Endothelial cell (in vitro differentiated cells): ENCODE results near the gene KLK15. TPM values are rescaled to one million over a fixed set of nuclear protein-coding genes. Genes with fewer than 3 reads are reported as not detected.

ENCODE experiments used
- DNase-seq: peaks from one replicate; pipeline ENCODE4 v3.0.0; 2021; ENCODE audit warnings: low spot score
- H3K27ac Mint-ChIP-seq: one replicate; pipeline ENCODE4 v1.8.0; 2021; ENCODE audit warnings: mixed read lengths, inconsistent platforms; ENCODE audit not compliant: unreplicated experiment
- H3K27me3 Mint-ChIP-seq: one replicate; pipeline ENCODE4 v1.8.0; 2021; ENCODE audit warnings: mild to moderate bottlenecking, moderate library complexity, mixed read lengths, inconsistent platforms; ENCODE audit not compliant: unreplicated experiment
- H3K36me3 Mint-ChIP-seq: one replicate; pipeline ENCODE4 v1.8.0; 2021; ENCODE audit warnings: mild to moderate bottlenecking, low read depth, mixed read lengths, inconsistent platforms; ENCODE audit not compliant: unreplicated experiment
- H3K4me1 Mint-ChIP-seq: one replicate; pipeline ENCODE4 v1.8.0; 2021; ENCODE audit warnings: mild to moderate bottlenecking, mixed read lengths, inconsistent platforms; ENCODE audit not compliant: unreplicated experiment
- H3K4me3 Mint-ChIP-seq: one replicate; pipeline ENCODE4 v1.8.0; 2021; ENCODE audit warnings: mild to moderate bottlenecking, mixed read lengths, inconsistent platforms; ENCODE audit not compliant: unreplicated experiment
- H3K9me3 Mint-ChIP-seq: one replicate; pipeline ENCODE4 v1.8.0; 2021; ENCODE audit warnings: mixed read lengths, inconsistent platforms; ENCODE audit not compliant: unreplicated experiment
- CTCF ChIP-seq: fragments of 200-600 bp; sonication (generic); IDR thresholded peaks from one replicate; pipeline ENCODE4 v1.5.0; 2021; ENCODE audit warnings: antibody characterized with exemption; ENCODE audit not compliant: unreplicated experiment
- total RNA-seq: library from RNA; stranded (reverse); fragmentation: NEBNext Ultra II Directional; extraction: Animal tissue kit (Norgen Biotek cat#: 25700); gene quantifications from one replicate; pipeline ENCODE4 v1.2.1, GENCODE V29; 2021; ENCODE audit not compliant: unreplicated experiment

The KLK15 gene
- total RNA-seq, 1 donor from 2014 or later: not detected

GRCh38 chr19:50821248-50821612 lies 12.1 kb downstream of the KLK15 start:
- DNase-seq: no peak
- no peak for TF ChIP-seq CTCF
- peaks cover 4% of the 10 kb centered on the region for H3K36me3 Mint-ChIP-seq
- H3K27me3 Mint-ChIP-seq: peaks cover 22% of the 10 kb centered on the region
- no peak overlapping the region for H3K4me3 Mint-ChIP-seq
- H3K27ac Mint-ChIP-seq: no peak overlapping the region
- H3K4me1 Mint-ChIP-seq: peaks cover 11% of the 10 kb centered on the region
- H3K9me3 Mint-ChIP-seq: peaks cover 3% of the 10 kb centered on the region

- TF ChIP-seq CTCF: no peak
- H3K4me3 Mint-ChIP-seq: peak overlapping the region; percentile 83
- peaks cover 4% of the 10 kb centered on the region for H3K36me3 Mint-ChIP-seq
- no peak for DNase-seq
- peak overlapping the region; percentile 76 for H3K27ac Mint-ChIP-seq
- no peaks in the 10 kb centered on the region for H3K9me3 Mint-ChIP-seq
- H3K27me3 Mint-ChIP-seq: peaks cover 20% of the 10 kb centered on the region
- H3K4me1 Mint-ChIP-seq: peaks cover 11% of the 10 kb centered on the region
Measured at GRCh38 chr19:50820549-50821247, 12.7 kb downstream of the KLK15 start.

DNA sequence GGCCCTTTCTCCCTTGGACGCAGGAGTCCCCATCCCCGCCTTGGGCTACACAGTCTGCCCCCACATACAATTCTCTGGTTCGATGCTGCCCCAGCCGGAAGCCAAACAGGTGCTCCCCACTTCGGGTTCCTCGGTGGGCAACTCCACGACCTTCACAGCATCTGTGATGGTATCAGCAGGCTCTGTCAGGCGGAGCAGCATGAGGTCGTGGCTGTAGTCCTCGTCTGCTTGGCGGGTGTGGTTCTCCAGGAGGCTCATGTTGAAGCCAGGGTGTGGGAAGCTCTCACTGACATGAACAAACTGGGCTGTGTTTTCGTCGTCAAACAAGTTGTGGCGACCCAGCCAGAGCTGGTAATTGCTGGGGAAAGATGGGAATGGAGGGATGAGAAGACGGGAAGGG lies 13.3 kb downstream of the KLK15 start:
- no peak for TF ChIP-seq CTCF
- no peak for DNase-seq
- Mint-ChIP-seq H3K27me3 (peaks cover 20% of the 10 kb centered on the region), H3K4me3 (peak overlapping the region; percentile 83), H3K9me3 (no peaks in the 10 kb centered on the region), H3K36me3 (peaks cover 4% of the 10 kb centered on the region), H3K27ac (peak overlapping the region; percentile 76), H3K4me1 (peaks cover 11% of the 10 kb centered on the region)

- Mint-ChIP-seq H3K9me3 (peaks cover under 1% of the 10 kb centered on the region), H3K36me3 (peaks cover 4% of the 10 kb centered on the region), H3K27me3 (peaks cover 20% of the 10 kb centered on the region), H3K4me1 (peaks cover 11% of the 10 kb centered on the region), H3K27ac (no peak overlapping the region), H3K4me3 (no peak overlapping the region)
- TF ChIP-seq CTCF: no peak
- no peak for DNase-seq
Measured at GRCh38 chr19:50819636-50820035, 13.7 kb downstream of the KLK15 start.

- Mint-ChIP-seq H3K27me3 (peaks cover 20% of the 10 kb centered on the region), H3K27ac (peak overlapping the region; percentile 36), H3K4me3 (no peak overlapping the region), H3K36me3 (peaks cover 4% of the 10 kb centered on the region), H3K4me1 (peaks cover 11% of the 10 kb centered on the region), H3K9me3 (peaks cover 5% of the 10 kb centered on the region)
- no peak for TF ChIP-seq CTCF
- DNase-seq: no peak
Measured at GRCh38 chr19:50818859-50819472, 14.4 kb downstream of the KLK15 start.
